ENCODE results near the gene MAP4. TPM values are rescaled to one million over a fixed set of nuclear protein-coding genes. Genes with fewer than 3 reads are reported as not detected.

The MAP4 gene
- total and polyA plus RNA-seq, 2 donors (not counting 1 experiment from before 2014, with no cell fraction given), result 39.2 to 132 TPM

DNA sequence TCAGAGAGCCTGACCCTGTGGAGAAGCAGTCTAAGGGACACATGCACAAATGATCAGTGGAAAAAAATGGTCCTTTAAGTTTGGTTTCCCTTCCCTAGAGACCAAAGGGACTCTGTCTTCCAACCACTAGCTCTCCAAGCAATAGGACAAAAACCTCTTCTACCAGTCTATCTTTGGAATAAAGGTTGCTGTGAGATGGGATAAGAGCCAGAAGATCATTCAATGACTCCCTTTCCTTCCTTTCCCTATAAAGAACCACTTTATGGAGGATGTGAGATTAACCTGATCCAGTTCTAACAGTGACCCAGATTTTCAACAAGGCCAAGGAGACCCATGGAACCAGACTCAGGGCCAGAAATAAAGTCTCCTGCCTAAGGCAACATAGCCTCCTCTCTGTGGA lies 138.5 kb downstream of the MAP4 start:
- Mint-ChIP-seq H3K9me3 (ENCODE audit: insufficient read depth) (no peaks in the 10 kb centered on the region), H3K4me1 (peaks cover 17% of the 10 kb centered on the region), H3K27me3 (no peaks in the 10 kb centered on the region), H3K4me3 (no peak overlapping the region), H3K27ac (no peak overlapping the region)
- peaks cover 0 to 13% of the 10 kb centered on the region in 2 donors for H3K4me1 ChIP-seq (ENCODE audit: control insufficient read depth in 2 of 2, insufficient read depth in 2 of 2, low read length in 2 of 2)
- H2AFZ ChIP-seq (ENCODE audit: insufficient read depth, low read depth, low read length, poor library complexity, severe bottlenecking), result no peak overlapping the region
- H3K9me3 ChIP-seq (ENCODE audit: control extremely low read depth in 1 of 3, control insufficient read depth in 2 of 3, insufficient read depth in 1 of 3, low read length in 2 of 3), result no peaks in the 10 kb centered on the region
- H3K27me3 ChIP-seq (replicated peaks in 1 of 4; ENCODE audit: control extremely low read depth in 1 of 4, control insufficient read depth in 3 of 4, insufficient read depth in 4 of 4, low read length in 3 of 4), result no peaks in the 10 kb centered on the region
- no peaks in the 10 kb centered on the region for H4K20me1 ChIP-seq (ENCODE audit: control insufficient read depth, insufficient read depth, low read length, poor library complexity, severe bottlenecking)
- no peak for DNase-seq
- ATAC-seq (ENCODE audit: low read depth), result no peak
- intact Hi-C loops (cut with micrococcal nuclease), result no loop called here
- TF ChIP-seq, protein P1, sequence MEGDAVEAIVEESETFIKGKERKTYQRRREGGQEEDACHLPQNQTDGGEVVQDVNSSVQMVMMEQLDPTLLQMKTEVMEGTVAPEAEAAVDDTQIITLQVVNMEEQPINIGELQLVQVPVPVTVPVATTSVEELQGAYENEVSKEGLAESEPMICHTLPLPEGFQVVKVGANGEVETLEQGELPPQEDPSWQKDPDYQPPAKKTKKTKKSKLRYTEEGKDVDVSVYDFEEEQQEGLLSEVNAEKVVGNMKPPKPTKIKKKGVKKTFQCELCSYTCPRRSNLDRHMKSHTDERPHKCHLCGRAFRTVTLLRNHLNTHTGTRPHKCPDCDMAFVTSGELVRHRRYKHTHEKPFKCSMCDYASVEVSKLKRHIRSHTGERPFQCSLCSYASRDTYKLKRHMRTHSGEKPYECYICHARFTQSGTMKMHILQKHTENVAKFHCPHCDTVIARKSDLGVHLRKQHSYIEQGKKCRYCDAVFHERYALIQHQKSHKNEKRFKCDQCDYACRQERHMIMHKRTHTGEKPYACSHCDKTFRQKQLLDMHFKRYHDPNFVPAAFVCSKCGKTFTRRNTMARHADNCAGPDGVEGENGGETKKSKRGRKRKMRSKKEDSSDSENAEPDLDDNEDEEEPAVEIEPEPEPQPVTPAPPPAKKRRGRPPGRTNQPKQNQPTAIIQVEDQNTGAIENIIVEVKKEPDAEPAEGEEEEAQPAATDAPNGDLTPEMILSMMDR (IDR thresholded peaks at IDR 0.05), result no peak
- TF ChIP-seq EZH2 (IDR thresholded peaks at IDR 0.05; ENCODE audit: borderline replicate concordance, insufficient read depth, low read depth, low read length, poor library complexity, severe bottlenecking), result no peak
- CTCF ChIA-PET, result no interaction called here
- H3K36me3 ChIP-seq (replicated peaks in 1 of 2; ENCODE audit: control extremely low read depth in 1 of 2, control insufficient read depth in 1 of 2, extremely low read depth in 1 of 2, insufficient read depth in 2 of 2, low read length in 1 of 2), result peaks cover 0 to 12% of the 10 kb centered on the region in 2 experiments
- H3K9ac ChIP-seq (ENCODE audit: low read length), result no peak overlapping the region
- H3K4me3 ChIP-seq (ENCODE audit: control extremely low read depth in 1 of 5, extremely low read depth in 1 of 5, insufficient read depth in 1 of 5, low read depth in 2 of 5, low read length in 4 of 5), result no peak overlapping the region
- H3K4me2 ChIP-seq (replicated peaks; ENCODE audit: low read depth, low read length, poor library complexity, severe bottlenecking), result no peak overlapping the region
- H3K27ac ChIP-seq (ENCODE audit: low read length in 2 of 2), result no peak overlapping the region
- POLR2A ChIA-PET, result no interaction called here
- no peaks in the 10 kb centered on the region for H3K79me2 ChIP-seq (ENCODE audit: control insufficient read depth, insufficient read depth, low read length)

DNA sequence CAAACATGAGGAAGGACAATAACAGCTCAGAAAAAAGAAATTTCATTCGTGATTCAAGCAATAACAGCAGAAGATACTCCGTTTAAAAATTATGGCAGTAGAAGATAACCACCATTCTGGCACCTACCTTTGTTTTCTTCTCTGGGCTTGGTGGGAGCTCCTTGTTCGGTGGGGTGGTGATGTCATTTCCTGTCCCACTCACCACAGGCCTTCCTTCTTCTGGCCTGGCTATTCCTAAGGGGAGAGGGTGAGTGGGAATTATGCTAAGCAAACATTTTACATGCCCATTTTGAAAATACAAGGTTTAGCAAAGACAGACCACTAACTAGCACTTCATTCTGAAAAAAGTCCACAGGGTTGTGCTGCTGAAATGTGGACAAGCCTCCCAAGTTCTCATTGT lies 138.9 kb downstream of the MAP4 start:
- Histone ChIP-seq H3K9ac (ENCODE audit: low read length) (no peak overlapping the region), H2AFZ (ENCODE audit: insufficient read depth, low read depth, low read length, poor library complexity, severe bottlenecking) (no peak overlapping the region), H3K9me3 (ENCODE audit: control extremely low read depth in 1 of 3, control insufficient read depth in 2 of 3, insufficient read depth in 1 of 3, low read length in 2 of 3) (no peaks in the 10 kb centered on the region), H4K20me1 (ENCODE audit: control insufficient read depth, insufficient read depth, low read length, poor library complexity, severe bottlenecking) (no peaks in the 10 kb centered on the region), H3K27ac (ENCODE audit: low read length in 2 of 2) (no peak overlapping the region), H3K79me2 (ENCODE audit: control insufficient read depth, insufficient read depth, low read length) (no peaks in the 10 kb centered on the region), H3K36me3 (replicated peaks in 1 of 2; ENCODE audit: control extremely low read depth in 1 of 2, control insufficient read depth in 1 of 2, extremely low read depth in 1 of 2, insufficient read depth in 2 of 2, low read length in 1 of 2) (peaks cover 0 to 12% of the 10 kb centered on the region in 2 experiments), H3K4me3 (ENCODE audit: control extremely low read depth in 1 of 5, extremely low read depth in 1 of 5, insufficient read depth in 1 of 5, low read depth in 2 of 5, low read length in 4 of 5) (no peak overlapping the region), H3K27me3 (replicated peaks in 1 of 4; ENCODE audit: control extremely low read depth in 1 of 4, control insufficient read depth in 3 of 4, insufficient read depth in 4 of 4, low read length in 3 of 4) (no peaks in the 10 kb centered on the region), H3K4me2 (replicated peaks; ENCODE audit: low read depth, low read length, poor library complexity, severe bottlenecking) (no peak overlapping the region), H3K4me1 (ENCODE audit: control insufficient read depth in 2 of 2, insufficient read depth in 2 of 2, low read length in 2 of 2) (peaks cover 0 to 13% of the 10 kb centered on the region in 2 donors)
- Mint-ChIP-seq H3K27me3 (no peaks in the 10 kb centered on the region), H3K27ac (no peak overlapping the region), H3K9me3 (ENCODE audit: insufficient read depth) (no peaks in the 10 kb centered on the region), H3K4me1 (peaks cover 17% of the 10 kb centered on the region), H3K4me3 (no peak overlapping the region)
- no peak for DNase-seq
- ATAC-seq (ENCODE audit: low read depth), result no peak
- TF ChIP-seq, protein P1 (IDR thresholded peaks at IDR 0.05), result no peak
- TF ChIP-seq EZH2 (IDR thresholded peaks at IDR 0.05; ENCODE audit: borderline replicate concordance, insufficient read depth, low read depth, low read length, poor library complexity, severe bottlenecking), result no peak
- ChIA-PET CTCF (no interaction called here), POLR2A (no interaction called here)
- WGBS (ENCODE audit: insufficient coverage), result no CpG with 5 or more reads among the region's 3 CpGs
- intact Hi-C loops (cut with micrococcal nuclease), result no loop called here
